ENCODE data around the gene HLA-DPB1.

GRCh38 chr6:33136310-33136900 lies 60.6 kb downstream of the HLA-DPB1 start:
- TF ChIP-seq EP300 (IDR thresholded peaks at IDR 0.05) = no peak
- no peak for TF ChIP-seq CTCF (IDR thresholded peaks at IDR 0.05)
- TF ChIP-seq POLR2A (IDR thresholded peaks at IDR 0.05; ENCODE audit: low read depth) = no peak

All from esophagus muscularis mucosa (tissue), 4 donors.